ENCODE results near the gene TMBIM4.

Gene TMBIM4

DNA sequence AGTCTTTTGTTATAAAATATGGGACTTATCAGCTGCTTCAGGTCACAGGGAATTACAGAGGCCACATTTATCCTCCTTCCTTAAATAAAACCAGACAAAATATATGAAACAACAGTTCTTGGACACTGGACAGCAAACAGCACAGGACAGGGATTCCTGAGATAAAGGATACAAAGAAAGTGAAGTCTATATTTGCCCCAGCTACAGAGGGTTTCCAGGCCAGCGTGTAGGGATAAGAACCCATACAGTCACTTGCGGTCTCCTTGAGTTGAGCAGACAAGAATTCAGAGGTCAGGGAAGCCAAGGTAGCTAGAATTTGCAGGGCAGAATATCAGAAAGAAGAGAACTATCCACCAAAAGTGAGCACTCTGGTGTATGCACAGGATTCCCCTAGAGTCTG is 30.5 kb downstream of the TMBIM4 start:
- Histone ChIP-seq H4K20me1 (ENCODE audit: insufficient read depth) (no peaks in the 10 kb centered on the region), H3K27ac (no peak overlapping the region), H3K27me3 (ENCODE audit: insufficient read depth, low read depth) (no peaks in the 10 kb centered on the region), H3K4me2 (no peak overlapping the region), H3K4me1 (ENCODE audit: low read depth, poor library complexity, severe bottlenecking) (no peaks in the 10 kb centered on the region), H3K4me3 (IDR thresholded peaks at IDR 0.05; ENCODE audit: insufficient read depth, low read depth, low read length) (no peak overlapping the region), H3K79me2 (ENCODE audit: insufficient read depth, low read depth) (no peaks in the 10 kb centered on the region), H2AFZ (ENCODE audit: low read depth) (no peak overlapping the region), H3K9ac (no peak overlapping the region), H3K36me3 (ENCODE audit: insufficient read depth) (no peaks in the 10 kb centered on the region; the same call in 1 of the 2 replicates)
- TF ChIP-seq, protein P1, sequence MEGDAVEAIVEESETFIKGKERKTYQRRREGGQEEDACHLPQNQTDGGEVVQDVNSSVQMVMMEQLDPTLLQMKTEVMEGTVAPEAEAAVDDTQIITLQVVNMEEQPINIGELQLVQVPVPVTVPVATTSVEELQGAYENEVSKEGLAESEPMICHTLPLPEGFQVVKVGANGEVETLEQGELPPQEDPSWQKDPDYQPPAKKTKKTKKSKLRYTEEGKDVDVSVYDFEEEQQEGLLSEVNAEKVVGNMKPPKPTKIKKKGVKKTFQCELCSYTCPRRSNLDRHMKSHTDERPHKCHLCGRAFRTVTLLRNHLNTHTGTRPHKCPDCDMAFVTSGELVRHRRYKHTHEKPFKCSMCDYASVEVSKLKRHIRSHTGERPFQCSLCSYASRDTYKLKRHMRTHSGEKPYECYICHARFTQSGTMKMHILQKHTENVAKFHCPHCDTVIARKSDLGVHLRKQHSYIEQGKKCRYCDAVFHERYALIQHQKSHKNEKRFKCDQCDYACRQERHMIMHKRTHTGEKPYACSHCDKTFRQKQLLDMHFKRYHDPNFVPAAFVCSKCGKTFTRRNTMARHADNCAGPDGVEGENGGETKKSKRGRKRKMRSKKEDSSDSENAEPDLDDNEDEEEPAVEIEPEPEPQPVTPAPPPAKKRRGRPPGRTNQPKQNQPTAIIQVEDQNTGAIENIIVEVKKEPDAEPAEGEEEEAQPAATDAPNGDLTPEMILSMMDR (conservative IDR thresholded peaks at IDR 0.05; ENCODE audit: low read depth, low read length), result no peak

DNA sequence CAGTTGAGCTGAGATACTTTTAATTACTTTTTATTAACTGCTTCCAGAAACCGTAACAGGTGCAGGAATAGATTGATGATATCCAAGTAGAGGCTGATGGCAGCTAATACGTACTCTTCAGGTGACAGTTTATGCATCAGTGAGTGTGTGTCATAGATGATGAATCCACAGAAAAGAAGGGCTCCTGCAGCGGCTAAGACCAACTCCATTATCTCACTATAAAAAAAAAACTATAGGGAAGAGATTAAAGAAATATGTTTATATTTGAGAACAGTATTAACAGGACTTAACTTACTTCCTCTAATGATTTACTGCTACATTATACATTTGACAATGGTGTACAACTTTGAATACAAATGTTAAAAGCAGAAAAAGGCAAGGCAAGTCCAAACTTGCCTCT is 31.9 kb downstream of the TMBIM4 start:
- Histone ChIP-seq H3K4me2 (no peak overlapping the region), H3K4me1 (ENCODE audit: low read depth, poor library complexity, severe bottlenecking) (no peaks in the 10 kb centered on the region), H3K9ac (no peak overlapping the region), H3K27me3 (ENCODE audit: insufficient read depth, low read depth) (no peaks in the 10 kb centered on the region), H3K79me2 (ENCODE audit: insufficient read depth, low read depth) (no peaks in the 10 kb centered on the region), H3K27ac (no peak overlapping the region), H3K36me3 (ENCODE audit: insufficient read depth) (no peaks in the 10 kb centered on the region; the same call in 1 of the 2 replicates), H4K20me1 (ENCODE audit: insufficient read depth) (no peaks in the 10 kb centered on the region), H3K4me3 (IDR thresholded peaks at IDR 0.05; ENCODE audit: insufficient read depth, low read depth, low read length) (no peak overlapping the region), H2AFZ (ENCODE audit: low read depth) (no peak overlapping the region)
- TF ChIP-seq, protein P1 (conservative IDR thresholded peaks at IDR 0.05; ENCODE audit: low read depth, low read length), result no peak

DNA sequence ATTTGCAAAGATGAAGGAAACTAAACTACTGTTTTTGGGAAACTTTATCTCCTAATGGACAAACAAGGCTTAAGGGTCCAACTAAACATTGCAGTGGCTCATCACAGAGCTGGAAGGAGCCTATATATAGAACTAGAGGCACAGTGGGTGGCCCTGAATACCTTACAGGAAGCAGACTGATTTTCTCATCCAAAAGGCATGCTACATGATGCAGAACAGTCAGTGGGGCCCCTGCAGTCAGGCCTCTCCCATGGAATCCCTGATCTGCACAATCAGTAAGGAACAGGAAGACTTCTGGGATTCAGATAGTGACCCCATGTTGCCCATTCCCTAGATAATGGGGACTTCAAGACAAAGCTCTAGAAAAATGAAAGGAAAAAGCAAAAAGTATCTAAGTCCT is 37.4 kb downstream of the TMBIM4 start:
- Histone ChIP-seq H3K79me2 (ENCODE audit: insufficient read depth, low read depth) (peaks cover 43% of the 10 kb centered on the region), H3K36me3 (ENCODE audit: insufficient read depth) (no peaks in the 10 kb centered on the region; the same call in 1 of the 2 replicates), H3K4me2 (peak overlapping the region; percentile 87; the same call in 1 of the 2 replicates), H3K9ac (no peak overlapping the region), H3K4me1 (ENCODE audit: low read depth, poor library complexity, severe bottlenecking) (peaks cover 25% of the 10 kb centered on the region), H3K4me3 (IDR thresholded peaks at IDR 0.05; ENCODE audit: insufficient read depth, low read depth, low read length) (no peak overlapping the region), H2AFZ (ENCODE audit: low read depth) (no peak overlapping the region), H4K20me1 (ENCODE audit: insufficient read depth) (no peaks in the 10 kb centered on the region), H3K27me3 (ENCODE audit: insufficient read depth, low read depth) (no peaks in the 10 kb centered on the region), H3K27ac (no peak overlapping the region)
- TF ChIP-seq, protein P1 (conservative IDR thresholded peaks at IDR 0.05; ENCODE audit: low read depth, low read length), result no peak

DNA sequence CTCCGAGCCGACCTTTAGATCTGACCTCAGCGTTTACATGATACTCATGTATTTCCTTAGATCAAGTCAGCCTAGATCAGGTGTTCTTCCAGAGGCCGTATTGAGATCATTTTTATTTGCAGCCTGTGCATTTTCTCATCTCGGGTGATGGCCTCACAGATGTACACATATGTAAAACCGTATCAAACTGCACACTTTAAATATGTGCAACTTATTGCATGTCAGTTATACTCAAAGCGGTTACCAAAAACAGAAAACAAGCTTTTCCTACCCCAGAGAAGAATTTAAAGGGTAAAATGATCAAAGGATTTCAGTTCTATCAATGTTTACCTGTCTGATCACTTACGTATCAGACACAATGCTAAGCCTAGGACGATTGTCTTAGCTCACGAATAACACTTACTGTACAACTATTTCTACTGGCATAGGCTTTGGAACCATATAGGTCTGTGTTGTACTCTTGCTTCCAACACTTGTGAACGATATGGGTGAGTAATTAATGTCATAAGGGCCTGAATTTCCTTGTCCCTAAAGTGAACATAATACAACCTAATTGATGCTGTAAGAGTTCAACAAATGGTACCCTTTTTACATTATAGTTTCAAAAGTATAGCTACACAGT is 38.6 kb downstream of the TMBIM4 start:
- TF ChIP-seq, protein P1 (conservative IDR thresholded peaks at IDR 0.05; ENCODE audit: low read depth, low read length), result 0 out of 2 replicates have a peak, but pooled peaks have one; percentile 11
- Histone ChIP-seq H3K27ac (peak overlapping the region; percentile 46), H3K4me1 (ENCODE audit: low read depth, poor library complexity, severe bottlenecking) (peaks cover 25% of the 10 kb centered on the region), H3K4me2 (peak overlapping the region; percentile 87), H3K36me3 (ENCODE audit: insufficient read depth) (peaks cover 5% of the 10 kb centered on the region; the same call in 1 of the 2 replicates), H3K79me2 (ENCODE audit: insufficient read depth, low read depth) (peaks cover 43% of the 10 kb centered on the region), H2AFZ (ENCODE audit: low read depth) (peak overlapping the region; percentile 91), H4K20me1 (ENCODE audit: insufficient read depth) (no peaks in the 10 kb centered on the region), H3K4me3 (IDR thresholded peaks at IDR 0.05; ENCODE audit: insufficient read depth, low read depth, low read length) (peak overlapping the region; percentile 78), H3K9ac (peak overlapping the region; percentile 69), H3K27me3 (ENCODE audit: insufficient read depth, low read depth) (no peaks in the 10 kb centered on the region)
